GM18511 (cell line): ENCODE results near the gene PAF1.
"Not testable (repeated sequence)": the region's sequence is repeated elsewhere in the genome, so short reads cannot be mapped to it uniquely, and the experiment has no call there.

Source experiments
- ATAC-seq: cut with Tn5 transposase; IDR thresholded peaks from one replicate; pipeline ENCODE4 v1.9.1; 2021; ENCODE audit warnings: mild to moderate bottlenecking, moderate library complexity; ENCODE audit not compliant: unreplicated experiment

PAF1 gene

GRCh38 chr19:39384839-39385568, 5.9 kb downstream of the PAF1 start:
- ATAC-seq: no peak

- ATAC-seq: no peak
Observed at GRCh38 chr19:39382991-39383828, 7.7 kb downstream of the PAF1 start.

GRCh38 chr19:39381910-39382611, 8.8 kb downstream of the PAF1 start:
- ATAC-seq: no peak

- no peak for ATAC-seq
Observed at GRCh38 chr19:39380521-39381502, 10.1 kb downstream of the PAF1 start.

- no peak for ATAC-seq
Observed at GRCh38 chr19:39379865-39380396, 11.0 kb downstream of the PAF1 start.

GRCh38 chr19:39379366-39379765, 11.5 kb downstream of the PAF1 start:
- ATAC-seq: not testable (repeated sequence)

- no peak for ATAC-seq
Observed at GRCh38 chr19:39377373-39378362, 13.2 kb downstream of the PAF1 start.

- ATAC-seq: no peak
Observed at GRCh38 chr19:39375929-39376328, 15.0 kb downstream of the PAF1 start.

GRCh38 chr19:39372941-39373340, 18.0 kb downstream of the PAF1 start:
- ATAC-seq: no peak

- ATAC-seq: no peak
Observed at GRCh38 chr19:39372047-39372802, 18.7 kb downstream of the PAF1 start.

- no peak for ATAC-seq
Observed at GRCh38 chr19:39370735-39371134, 20.2 kb downstream of the PAF1 start.

- no peak for ATAC-seq
Observed at GRCh38 chr19:39369200-39369599, 21.7 kb downstream of the PAF1 start.

- ATAC-seq: no peak
Observed at GRCh38 chr19:39365531-39365930, 25.4 kb downstream of the PAF1 start.

- no peak for ATAC-seq
Observed at GRCh38 chr19:39363901-39364457, 26.9 kb downstream of the PAF1 start.

- no peak for ATAC-seq
Observed at GRCh38 chr19:39362682-39363657, 27.9 kb downstream of the PAF1 start.

GRCh38 chr19:39360599-39360998, 30.3 kb downstream of the PAF1 start:
- no peak for ATAC-seq

- no peak for ATAC-seq
Observed at GRCh38 chr19:39359026-39359425, 31.9 kb downstream of the PAF1 start.
